NCI-H1105 (cell line): Measurements from ENCODE around the gene SYNGR1.
A peak's percentile ranks its signal among the peaks of the same experiment; 100 is the strongest.
"Not testable (repeated sequence)": the region's sequence is repeated elsewhere in the genome, so short reads cannot be mapped to it uniquely, and the experiment has no call there.

Experiments used
- DNase-seq: peaks from one replicate; lab custom pipeline; 2025; lab: John Stamatoyannopoulos, UW

The SYNGR1 gene

DNA sequence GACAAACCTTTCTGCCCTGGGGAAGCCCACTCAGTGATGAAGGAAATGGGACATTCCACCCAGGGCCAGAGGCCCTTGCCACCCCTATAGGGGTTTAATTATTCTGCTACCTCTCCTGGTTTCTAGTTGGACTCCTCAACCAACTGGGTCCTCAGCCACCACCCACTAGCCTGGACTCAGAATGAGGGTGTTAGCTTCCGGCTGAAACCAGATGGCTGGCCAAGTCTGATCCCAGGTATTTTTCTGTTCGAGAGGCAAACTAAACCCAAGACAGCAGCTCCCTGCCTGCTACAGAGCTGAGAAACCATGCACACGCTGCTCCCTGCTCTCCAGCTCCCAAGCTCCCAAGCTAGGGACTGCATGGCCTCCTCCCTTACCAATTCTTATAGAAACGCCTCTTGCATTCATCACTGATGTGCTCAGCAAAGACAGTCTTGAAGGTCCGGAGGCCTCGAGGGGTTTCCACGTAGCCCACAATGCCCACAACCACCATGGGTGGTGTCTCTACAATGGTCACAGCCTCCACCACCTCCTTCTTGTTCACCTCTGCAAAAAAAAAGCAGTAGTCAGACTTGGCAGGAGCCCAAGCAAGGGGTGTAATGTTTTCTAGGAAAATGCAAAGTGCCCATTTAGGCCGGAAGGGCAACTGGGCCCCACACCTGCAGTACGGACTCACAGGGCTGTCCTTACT, 32.6 kb upstream of the SYNGR1 start:
- no peak for DNase-seq

DNA sequence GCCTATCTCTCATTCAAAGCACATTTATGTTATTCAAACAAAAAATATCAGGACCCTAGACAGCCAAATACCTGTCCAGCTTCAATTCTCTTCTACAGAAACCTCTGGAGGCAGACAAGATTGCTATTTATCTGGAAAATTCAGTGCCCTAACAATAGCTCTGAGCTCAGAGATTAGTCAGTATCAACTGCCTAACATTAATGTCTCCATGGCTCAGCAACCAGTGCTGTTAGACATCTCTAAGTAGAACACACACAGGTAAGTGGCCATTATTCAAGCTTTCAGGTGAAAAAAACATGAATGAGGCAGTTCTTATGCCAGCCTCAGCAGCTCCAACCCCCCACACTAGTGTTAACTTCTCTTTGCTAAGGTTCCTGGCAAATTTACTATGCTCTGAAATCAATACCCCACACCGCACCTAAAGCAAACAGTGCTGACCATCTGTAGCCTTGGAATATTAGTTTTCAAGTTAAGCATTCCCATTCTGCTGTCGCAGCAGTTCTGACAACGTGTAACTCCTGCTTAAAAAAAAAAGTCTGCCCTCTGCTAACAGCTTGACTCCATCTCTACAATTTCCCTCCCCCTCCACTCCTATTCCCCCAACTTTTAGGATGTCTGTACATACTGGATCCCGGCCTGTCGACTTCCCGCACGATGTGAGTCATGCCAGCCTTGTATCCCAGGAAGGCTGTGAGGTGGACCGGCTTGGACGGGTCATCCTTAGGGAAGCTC, 31.9 kb upstream of the SYNGR1 start:
- DNase-seq, result no peak

DNA sequence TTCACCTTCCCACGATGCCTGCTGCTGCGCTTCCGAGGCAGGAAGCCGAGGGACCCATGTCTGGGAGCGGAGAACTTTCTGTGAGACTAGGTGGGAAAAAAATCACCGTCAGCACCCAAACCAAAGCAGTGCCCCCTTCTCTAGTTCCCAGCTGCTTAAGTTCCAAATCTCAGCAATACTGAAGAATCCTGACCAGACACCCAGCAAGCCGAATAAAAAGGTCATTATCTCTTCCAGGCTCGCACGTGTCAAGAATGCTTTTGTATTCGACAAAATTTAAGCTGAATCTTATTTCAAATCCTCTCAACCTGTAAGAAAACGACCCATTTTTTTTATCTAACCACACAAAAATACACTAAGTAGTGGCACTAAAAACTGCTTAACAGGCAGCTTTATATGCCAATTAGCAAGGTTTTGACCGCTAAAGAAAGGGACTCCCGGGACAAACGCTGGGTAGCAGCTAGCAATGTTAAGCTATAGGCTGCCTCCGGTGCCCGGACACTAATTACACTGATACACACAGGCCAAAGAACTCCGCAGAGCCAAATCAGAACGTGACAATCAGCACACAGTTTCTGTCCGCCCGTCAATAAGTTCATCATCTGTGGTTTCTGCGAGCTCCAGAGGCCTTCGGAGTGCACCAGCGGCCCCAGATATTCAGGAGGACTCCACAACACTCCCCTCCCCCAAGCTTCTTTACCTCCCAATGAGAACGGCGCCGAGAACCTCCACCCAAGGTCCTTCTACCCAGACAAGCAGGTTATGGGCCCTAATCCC, 31.1 kb upstream of the SYNGR1 start:
- DNase-seq, result no peak

- DNase-seq, result peak; percentile 97
Measured at GRCh38 chr22:39319284-39320022, 30.3 kb upstream of the SYNGR1 start, which contains the start of gene RPL3. Gene RPL3 (minus strand): TSS chr22:39319623. CDS start chr22:39319597, 26 bp downstream.

- not testable (repeated sequence) for DNase-seq
Measured at GRCh38 chr22:39320616-39321029, 29.2 kb upstream of the SYNGR1 start.

- DNase-seq, result no peak
Measured at GRCh38 chr22:39325392-39325932, 24.3 kb upstream of the SYNGR1 start.

DNA sequence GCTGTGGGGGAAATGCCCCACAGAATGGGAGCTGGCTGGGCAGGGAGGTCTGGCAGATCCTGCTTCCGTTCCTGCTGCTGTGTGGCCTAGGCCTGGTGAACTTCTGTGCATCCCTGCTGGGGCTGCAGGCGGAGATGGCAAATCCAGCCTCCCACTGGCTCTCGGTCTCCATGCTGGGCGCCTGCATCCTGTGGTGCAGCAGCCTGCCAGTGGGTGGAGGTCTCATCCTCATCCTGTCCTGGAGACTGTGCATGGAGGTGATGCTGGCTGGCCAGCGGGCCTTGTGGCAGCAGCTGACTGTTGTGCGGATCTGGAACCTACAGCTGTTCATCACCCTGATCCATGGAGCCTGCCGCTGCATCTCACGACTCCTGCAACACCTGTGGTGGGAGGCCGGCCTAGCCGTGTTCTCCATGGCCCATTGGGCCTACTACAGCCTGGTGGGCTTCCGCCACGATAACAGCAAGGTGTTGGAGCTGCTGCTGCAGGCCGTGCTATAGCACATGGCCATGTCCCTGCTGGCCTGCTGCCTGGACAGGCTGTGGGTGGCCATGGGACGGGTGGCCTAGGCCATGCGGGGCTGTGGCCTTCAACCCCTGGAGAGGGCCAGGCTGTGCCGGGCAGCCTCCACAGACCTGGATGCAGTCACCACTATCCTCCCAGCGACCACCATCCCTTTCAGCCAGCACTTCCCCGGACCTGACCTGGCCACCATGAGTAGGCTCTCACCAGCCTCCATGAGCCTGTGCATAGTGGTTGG, 21.6 kb upstream of the SYNGR1 start:
- no peak for DNase-seq

- DNase-seq, result not testable (repeated sequence)
Measured at GRCh38 chr22:39330553-39330952, 19.2 kb upstream of the SYNGR1 start.

DNA sequence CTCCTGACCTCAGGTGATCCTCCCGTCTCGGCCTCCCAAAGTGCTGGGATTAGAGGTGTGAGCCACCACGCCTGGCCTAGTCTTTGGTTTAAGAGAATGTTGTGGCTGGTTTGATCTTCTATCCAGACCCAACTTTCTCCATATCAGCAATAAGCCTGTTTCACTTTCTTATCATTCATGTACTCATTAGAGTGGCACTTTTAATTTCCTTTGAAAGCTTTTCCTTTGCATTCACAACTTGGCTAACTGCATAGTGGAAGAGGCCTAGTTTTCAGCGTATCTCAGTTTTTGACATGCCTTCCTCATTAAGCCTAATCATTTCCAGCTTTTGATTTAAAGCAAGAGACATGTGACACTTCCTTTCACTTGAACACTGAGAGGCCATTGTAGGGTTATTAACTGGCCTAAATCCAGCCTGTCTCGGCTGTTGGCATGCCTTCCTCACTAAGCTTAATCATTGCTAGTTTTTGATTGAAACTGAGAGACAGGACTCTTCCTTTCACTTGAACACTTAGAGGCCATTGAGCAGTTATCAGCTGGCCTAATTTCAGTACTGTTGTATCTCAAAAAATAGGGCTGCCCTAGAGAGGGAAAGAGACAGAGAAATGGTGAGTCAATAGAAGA, 17.2 kb upstream of the SYNGR1 start:
- DNase-seq, result no peak

DNA sequence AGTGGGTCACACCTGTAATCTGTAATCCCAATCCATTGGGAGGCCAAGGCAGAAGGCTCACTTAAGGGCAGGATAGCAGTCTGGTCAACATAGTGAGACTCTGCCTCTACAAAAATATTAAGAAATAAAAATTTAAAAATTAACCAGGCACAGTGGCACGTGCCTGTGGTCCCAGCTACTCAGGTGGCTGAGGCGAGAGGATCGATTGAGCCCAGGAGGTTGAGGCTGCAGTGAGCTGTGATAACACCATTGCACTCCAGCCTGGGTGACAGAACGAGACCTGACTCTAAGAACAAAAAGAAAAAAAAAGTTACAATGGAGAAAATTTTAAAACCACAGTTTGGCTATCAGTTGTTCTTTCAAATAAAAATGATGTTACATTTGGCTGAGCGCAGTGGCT, 13.4 kb upstream of the SYNGR1 start:
- DNase-seq, result no peak

DNA sequence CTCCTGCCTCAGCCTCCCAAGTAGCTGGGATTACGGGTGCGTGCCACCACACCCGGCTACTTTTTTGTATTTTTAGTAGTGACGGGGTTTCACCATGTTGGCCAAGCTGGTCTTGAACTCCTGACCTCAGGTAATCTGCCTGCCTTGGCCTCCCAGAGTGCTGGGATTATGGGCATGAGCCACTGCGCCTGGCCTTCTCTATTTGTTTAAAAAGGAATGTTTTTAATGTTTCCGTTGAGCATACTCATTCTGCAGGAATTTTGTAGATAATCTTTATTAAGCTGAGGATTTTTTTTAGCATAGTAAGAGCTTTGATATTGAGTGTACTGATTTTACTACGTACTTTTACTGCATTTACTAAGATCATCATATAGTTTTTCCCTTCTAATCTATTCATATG, 10.0 kb upstream of the SYNGR1 start:
- DNase-seq, result not testable (repeated sequence)

DNA sequence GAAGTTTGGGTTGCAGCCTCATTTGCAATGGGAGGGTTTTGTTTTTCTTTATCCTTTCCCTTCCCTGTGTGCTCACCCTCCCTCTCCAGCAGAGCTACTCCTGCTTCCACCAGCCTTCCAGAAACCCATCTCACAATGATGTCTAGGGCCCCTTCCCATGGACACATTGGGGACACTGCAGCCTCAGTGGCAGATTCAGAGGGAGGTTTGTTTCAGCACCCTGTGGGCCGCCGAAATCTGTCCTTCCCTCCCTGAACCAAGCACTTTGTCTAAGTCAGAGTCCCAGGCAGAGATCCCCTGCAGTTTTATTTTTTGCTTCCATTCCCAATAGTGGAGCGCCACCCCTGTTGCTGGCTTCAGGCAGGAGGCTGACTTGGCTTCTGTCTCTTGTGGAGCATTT, 8.6 kb upstream of the SYNGR1 start:
- no peak for DNase-seq

DNA sequence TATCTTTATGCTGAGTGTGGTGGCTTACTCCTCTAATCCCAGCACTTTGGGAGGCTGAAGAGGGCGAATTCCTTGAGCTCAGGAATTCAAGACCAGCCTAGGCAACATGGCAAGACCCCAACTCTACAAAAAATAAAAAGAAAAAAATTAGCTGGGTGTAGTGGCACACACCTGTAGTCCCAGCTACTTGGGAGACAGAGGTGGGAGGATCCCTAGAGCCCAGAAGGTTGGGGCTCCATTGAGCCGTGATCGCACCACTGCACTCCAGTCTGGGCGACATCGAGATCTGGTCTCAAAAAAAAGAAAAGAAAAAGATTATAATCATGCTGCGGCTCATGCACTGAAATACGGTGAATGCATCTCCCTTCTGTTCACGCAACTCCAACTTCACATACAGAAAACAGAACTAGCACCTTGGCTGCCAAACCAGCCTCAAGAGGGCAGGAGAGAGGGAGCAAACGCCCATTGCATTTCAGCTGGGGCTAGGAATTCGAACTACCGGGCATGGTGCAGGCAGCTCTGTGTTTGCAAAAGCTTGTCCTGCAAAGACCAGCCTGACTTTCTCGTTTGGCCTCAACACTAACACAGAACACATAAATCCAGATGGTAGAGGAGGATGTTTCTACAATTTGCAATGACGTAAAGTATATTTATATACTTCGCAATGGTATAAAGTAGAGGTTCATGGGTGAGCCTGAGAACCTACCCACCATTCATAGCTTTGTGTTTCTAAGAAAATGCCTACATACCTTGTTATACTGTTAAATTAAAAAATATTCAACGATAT, 6.3 kb upstream of the SYNGR1 start:
- peak; percentile 15 for DNase-seq

GRCh38 chr22:39344046-39344390, 5.8 kb upstream of the SYNGR1 start:
- no peak for DNase-seq

GRCh38 chr22:39345231-39345630, 4.6 kb upstream of the SYNGR1 start:
- no peak for DNase-seq

DNA sequence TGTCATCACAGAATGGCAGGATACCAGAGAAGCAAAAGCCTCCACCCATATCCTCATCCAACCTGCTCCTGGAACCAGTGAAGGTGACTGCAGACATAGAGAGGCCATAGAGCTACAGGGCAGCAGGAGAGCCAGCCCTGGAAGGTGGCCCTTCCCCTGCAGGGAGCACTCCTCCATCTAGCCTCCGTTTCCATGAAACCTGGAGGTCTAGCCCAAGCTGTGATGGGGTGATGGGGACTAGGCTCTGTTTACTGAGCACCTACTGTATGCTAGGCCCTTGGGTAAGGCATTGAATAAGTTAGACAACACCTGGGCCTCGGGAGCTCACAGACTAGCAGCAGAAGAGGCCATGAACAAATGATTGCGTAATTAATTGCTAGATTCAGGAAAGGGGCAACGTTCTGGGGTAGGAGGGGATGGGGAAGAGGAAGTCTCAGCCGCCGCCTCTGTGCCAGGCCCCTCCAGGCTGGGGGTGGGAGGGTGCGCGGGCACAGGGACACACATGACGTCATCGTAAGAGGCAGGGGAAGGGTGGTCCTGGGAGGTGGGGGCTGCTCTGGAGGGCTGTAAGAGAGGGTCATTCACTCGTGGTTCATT, 784 bp upstream of the SYNGR1 start:
- peak; percentile 17 for DNase-seq

DNA sequence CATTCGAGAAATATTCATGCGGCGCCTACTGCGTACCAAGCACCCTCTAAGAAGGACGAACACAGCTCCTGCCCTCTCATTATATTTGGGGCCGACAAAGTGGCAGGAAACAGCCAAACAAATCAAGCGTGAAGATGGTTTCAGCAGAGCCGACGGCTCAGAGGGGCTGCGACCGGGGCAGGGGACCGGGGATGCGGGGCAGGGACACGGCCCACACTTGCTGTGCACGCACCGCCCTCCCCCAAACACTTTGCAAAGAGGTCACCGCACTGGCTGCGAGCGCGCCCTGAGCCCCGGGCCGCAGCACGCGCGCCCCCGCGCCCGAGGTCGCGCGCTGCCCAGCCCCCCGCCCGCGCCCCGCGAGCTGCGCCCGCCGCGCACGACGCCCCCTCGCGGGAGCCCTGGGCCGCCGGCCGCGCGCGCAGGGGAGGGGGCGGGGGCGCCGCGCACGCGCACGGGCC, 255 bp upstream of the SYNGR1 start:
- DNase-seq, result peak; percentile 43

DNA sequence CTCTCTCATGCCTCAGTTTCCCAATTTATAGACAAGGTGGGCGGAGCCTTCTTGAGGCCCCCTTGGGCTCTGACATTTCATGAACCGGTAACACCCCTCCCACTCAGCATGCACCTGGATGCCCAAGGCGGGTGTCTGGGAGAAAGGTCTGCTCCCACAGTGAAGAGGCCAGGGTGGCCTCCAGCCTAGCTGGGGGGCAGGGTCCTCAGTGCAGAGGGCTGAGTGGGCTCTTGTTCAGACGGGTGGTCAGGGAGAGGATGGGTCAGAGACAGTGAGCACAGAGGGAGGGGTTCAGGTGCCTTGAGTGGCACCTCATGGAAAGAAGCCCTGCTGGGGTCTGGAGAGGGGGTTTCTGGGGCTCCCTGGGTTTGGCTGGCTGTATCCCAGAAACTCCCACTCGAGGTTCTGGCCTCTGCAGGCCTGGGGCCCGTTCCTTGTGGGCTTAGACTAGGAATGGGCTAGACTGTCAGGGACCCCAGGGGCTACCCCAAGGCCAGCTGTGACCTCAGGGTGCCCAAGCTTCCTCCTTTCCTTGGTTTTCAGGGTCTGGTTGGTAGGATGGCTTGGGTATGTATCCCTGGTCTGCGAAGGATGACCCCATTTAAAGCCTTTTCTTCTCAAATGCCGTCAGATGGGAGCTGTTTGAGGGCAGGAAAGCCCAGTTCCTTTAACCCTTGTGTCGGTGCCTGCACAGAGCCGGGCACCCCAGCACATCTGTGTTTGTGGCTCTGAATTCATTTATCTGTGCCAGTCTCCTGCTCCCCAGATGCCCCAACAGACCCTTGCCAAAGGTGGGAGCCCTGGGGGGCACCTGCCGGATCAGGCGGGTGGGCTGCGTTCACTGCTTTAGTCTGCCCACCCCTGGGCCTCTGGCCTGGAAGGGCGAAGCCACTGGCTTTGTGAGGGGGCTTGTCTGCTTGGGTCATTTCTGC, 1.2 kb downstream of the SYNGR1 start:
- no peak for DNase-seq
